Brain microvascular endothelial cell (primary cell): ENCODE data around the gene RAMP3.

ENCODE experiments used
- DNase-seq: peaks from one replicate; pipeline ENCODE4 v3.0.0-alpha.2; 2020
- H3K27ac ChIP-seq: fragments of 250-450 bp; sonication (Bioruptor Pico); 2 replicates; pipeline ENCODE4 v1.5.1; 2020; ENCODE audit warnings: mild to moderate bottlenecking, moderate library complexity
- H3K27me3 ChIP-seq: fragments of 250-450 bp; sonication (Bioruptor Pico); replicated peaks from 2 replicates; pipeline ENCODE4 v1.5.1; 2020; ENCODE audit warnings: mild to moderate bottlenecking
- H3K36me3 ChIP-seq: fragments of 250-450 bp; sonication (Bioruptor Pico); replicated peaks from 2 replicates; pipeline ENCODE4 v1.5.1; 2020; ENCODE audit warnings: mild to moderate bottlenecking
- H3K4me3 ChIP-seq: 2 replicates; pipeline ENCODE4 v1.5.1; 2011; ENCODE audit warnings: low read depth, mild to moderate bottlenecking, control low read depth, low read length, moderate library complexity
- CTCF ChIP-seq: IDR thresholded peaks from 2 replicates; pipeline ENCODE4 v1.5.1; 2011; ENCODE audit warnings: low read depth, mild to moderate bottlenecking, moderate library complexity, low read length, control low read depth, inconsistent platforms; ENCODE audit errors: missing control alignments
- in situ Hi-C: cut with HindIII; loops from 2 replicates; pipeline ENCODE4 v1.10.0; 2017; ENCODE audit warnings: low sequenced_read_pairs, low pct_ligation_motif_present

RAMP3 gene

GRCh38 chr7:45219801-45220435, 62.3 kb downstream of the RAMP3 start:
- Histone ChIP-seq H3K27ac (no peak overlapping the region), H3K27me3 (no peaks in the 10 kb centered on the region), H3K36me3 (no peaks in the 10 kb centered on the region), H3K4me3 (no peak overlapping the region)
- TF ChIP-seq CTCF = no peak
- DNase-seq = no peak
- in situ Hi-C loops = no loop called here

- in situ Hi-C loops = no loop called here
- DNase-seq = no peak
- H3K4me3 ChIP-seq = no peak overlapping the region
- no peaks in the 10 kb centered on the region for H3K27me3 ChIP-seq
- no peaks in the 10 kb centered on the region for H3K36me3 ChIP-seq
- H3K27ac ChIP-seq = no peak overlapping the region
- no peak for TF ChIP-seq CTCF
These were observed 63.4 kb downstream of the RAMP3 start for GRCh38 chr7:45220846-45221618.

- in situ Hi-C loops = no loop called here
- Histone ChIP-seq H3K27ac (no peak overlapping the region), H3K4me3 (no peak overlapping the region), H3K27me3 (no peaks in the 10 kb centered on the region), H3K36me3 (no peaks in the 10 kb centered on the region)
- no peak for TF ChIP-seq CTCF
- no peak for DNase-seq
These were observed 64.5 kb downstream of the RAMP3 start for GRCh38 chr7:45221896-45222604.

GRCh38 chr7:45223078-45223477, 65.5 kb downstream of the RAMP3 start:
- Histone ChIP-seq H3K27me3 (no peaks in the 10 kb centered on the region), H3K27ac (no peak overlapping the region), H3K4me3 (no peak overlapping the region), H3K36me3 (no peaks in the 10 kb centered on the region)
- no peak for DNase-seq
- TF ChIP-seq CTCF = no peak
- in situ Hi-C loops = no loop called here

- no peak for DNase-seq
- Histone ChIP-seq H3K4me3 (no peak overlapping the region), H3K27ac (no peak overlapping the region), H3K36me3 (no peaks in the 10 kb centered on the region), H3K27me3 (no peaks in the 10 kb centered on the region)
- in situ Hi-C loops = no loop called here
- no peak for TF ChIP-seq CTCF
These were observed 66.4 kb downstream of the RAMP3 start for GRCh38 chr7:45223728-45224630.
